Measurements from ENCODE around the gene OPRM1.

The OPRM1 gene

GRCh38 chr6:154202958-154203357 lies 163.9 kb downstream of the OPRM1 start:
- no peak for DNase-seq (ENCODE audit: low read depth in 3 of 3, low spot score in 1 of 3)

- no peak for DNase-seq (ENCODE audit: low read depth in 3 of 3, low spot score in 1 of 3)
Observed at GRCh38 chr6:154206141-154206540, 167.1 kb downstream of the OPRM1 start.

GRCh38 chr6:154206996-154207395 lies 168.0 kb downstream of the OPRM1 start:
- DNase-seq (ENCODE audit: low read depth in 3 of 3, low spot score in 1 of 3), result no peak

GRCh38 chr6:154209555-154209954 lies 170.5 kb downstream of the OPRM1 start:
- DNase-seq (ENCODE audit: low read depth in 3 of 3, low spot score in 1 of 3), result no peak

- no peak for DNase-seq (ENCODE audit: low read depth in 3 of 3, low spot score in 1 of 3)
Observed at GRCh38 chr6:154210678-154211077, 171.6 kb downstream of the OPRM1 start.

- DNase-seq (ENCODE audit: low read depth in 3 of 3, low spot score in 1 of 3), result no peak
Observed at GRCh38 chr6:154213782-154214181, 174.7 kb downstream of the OPRM1 start.

- no peak for DNase-seq (ENCODE audit: low read depth in 3 of 3, low spot score in 1 of 3)
Observed at GRCh38 chr6:154218301-154218700, 179.3 kb downstream of the OPRM1 start.

GRCh38 chr6:154218787-154219186 lies 179.7 kb downstream of the OPRM1 start:
- no peak for DNase-seq (ENCODE audit: low read depth in 3 of 3, low spot score in 1 of 3)

- DNase-seq (ENCODE audit: low read depth in 3 of 3, low spot score in 1 of 3), result no peak
Observed at GRCh38 chr6:154219250-154219649, 180.2 kb downstream of the OPRM1 start.

- DNase-seq (ENCODE audit: low read depth in 3 of 3, low spot score in 1 of 3), result no peak
Observed at GRCh38 chr6:154222716-154223115, 183.7 kb downstream of the OPRM1 start.

GRCh38 chr6:154223296-154223695 lies 184.3 kb downstream of the OPRM1 start:
- no peak for DNase-seq (ENCODE audit: low read depth in 3 of 3, low spot score in 1 of 3)

GRCh38 chr6:154226461-154226860 lies 187.4 kb downstream of the OPRM1 start:
- DNase-seq (ENCODE audit: low read depth in 3 of 3, low spot score in 1 of 3), result no peak

- DNase-seq (ENCODE audit: low read depth in 3 of 3, low spot score in 1 of 3), result no peak
Observed at GRCh38 chr6:154227862-154228520, 189.0 kb downstream of the OPRM1 start.

- no peak for DNase-seq (ENCODE audit: low read depth in 3 of 3, low spot score in 1 of 3)
Observed at GRCh38 chr6:154228521-154228905, 189.5 kb downstream of the OPRM1 start.

- no peak for DNase-seq (ENCODE audit: low read depth in 3 of 3, low spot score in 1 of 3)
Observed at GRCh38 chr6:154229786-154230185, 190.7 kb downstream of the OPRM1 start.

GRCh38 chr6:154230393-154230792 lies 191.4 kb downstream of the OPRM1 start:
- no peak for DNase-seq (ENCODE audit: low read depth in 3 of 3, low spot score in 1 of 3)

GRCh38 chr6:154230910-154231595 lies 192.0 kb downstream of the OPRM1 start:
- no peak for DNase-seq (ENCODE audit: low read depth in 3 of 3, low spot score in 1 of 3)

- DNase-seq (ENCODE audit: low read depth in 3 of 3, low spot score in 1 of 3), result no peak
Observed at GRCh38 chr6:154232013-154232910, 193.2 kb downstream of the OPRM1 start.

- DNase-seq (ENCODE audit: low read depth in 3 of 3, low spot score in 1 of 3), result no peak
Observed at GRCh38 chr6:154233383-154233782, 194.3 kb downstream of the OPRM1 start.

- DNase-seq (ENCODE audit: low read depth in 3 of 3, low spot score in 1 of 3), result no peak
Observed at GRCh38 chr6:154234019-154234772, 195.2 kb downstream of the OPRM1 start.

GRCh38 chr6:154236646-154237301 lies 197.7 kb downstream of the OPRM1 start:
- no peak for DNase-seq (ENCODE audit: low read depth in 3 of 3, low spot score in 1 of 3)
